ENCODE data around the gene LMBR1L. TPM values are rescaled to one million over a fixed set of nuclear protein-coding genes. Genes with fewer than 3 reads are reported as not detected.
"Not testable (repeated sequence)": the region's sequence is repeated elsewhere in the genome, so short reads cannot be mapped to it uniquely, and the experiment has no call there.

LMBR1L gene
- total and polyA plus RNA-seq, 10 of the 15 experiments (the other 5 are each of a cell fraction or from before 2014, with no cell fraction given), result 2.1 to 42.6 (median 20.0) TPM

- TF ChIP-seq NFIC (IDR thresholded peaks at IDR 0.05; ENCODE audit: low read depth, low read length) (no peak), BMI1 (IDR thresholded peaks at IDR 0.05; ENCODE audit: borderline replicate concordance) (no peak), WRNIP1 (IDR thresholded peaks at IDR 0.05; ENCODE audit: borderline replicate concordance, low read depth, low read length) (no peak), ZNF217 (IDR thresholded peaks at IDR 0.05) (no peak)
Measured at GRCh38 chr12:49066120-49066519, 44.5 kb downstream of the LMBR1L start (continued).

- no peaks in the 10 kb centered on the region for H3K36me3 ChIP-seq (ENCODE audit: control insufficient read depth in 2 of 2, insufficient read depth in 2 of 2, low read length in 1 of 2)
- intact Hi-C loops (cut with micrococcal nuclease; ENCODE audit: unreplicated experiment) (loop anchor here (1.0 to 5.0 kb wide), 4 partner anchors 24 to 171 kb away; partner anchors contain the start of gene LMBR1L), in situ Hi-C loops (cut with MboI) (loop anchor here (10.0 kb wide), 1 partner anchor 170 kb away; no protein-coding TSS in a partner anchor)
- FAIRE-seq (no peak), ATAC-seq (no peak), DNase-seq (ENCODE audit: low read depth, low spot score) (no peak)
- no peak overlapping the region for H3K4me3 ChIP-seq
- no peaks in the 10 kb centered on the region for H3K27me3 ChIP-seq (replicated peaks in 1 of 2; ENCODE audit: control insufficient read depth in 2 of 2, insufficient read depth in 2 of 2, low read length in 1 of 2)
- ChIA-PET RAD21 (ENCODE audit: unreplicated experiment) (interaction anchor here (0.6 to 4.3 kb wide), 10 partner anchors 8 to 172 kb away, joined by 3 to 66 read pairs (median 8); partner anchors contain the start of genes DHH and TUBA1B), SMC1A (ENCODE audit: uncharacterized antibody, unreplicated experiment) (interaction anchor here (0.8 to 6.7 kb wide), 16 partner anchors 8 to 171 kb away, joined by 3 to 82 read pairs (median 5); partner anchors contain the start of genes DHH, LMBR1L, TUBA1A and TUBA1B), CTCF (interaction anchor here (0.6 to 12.5 kb wide), 35 partner anchors 9 to 202 kb away, joined by 3 to 254 read pairs (median 7); partner anchors contain the start of genes DHH, LMBR1L and TUBA1B), POLR2A (interaction anchor here (0.8 to 1.3 kb wide), 5 partner anchors 23 to 171 kb away, joined by 3 to 7 read pairs (median 4); partner anchors contain the start of gene TUBA1B)
- BruUV-seq (replicated peaks), result no TSS peak
- H3K79me2 ChIP-seq (ENCODE audit: control insufficient read depth, insufficient read depth, low read length), result peaks cover 25% of the 10 kb centered on the region
- H3K4me2 ChIP-seq (ENCODE audit: control insufficient read depth, insufficient read depth), result no peak overlapping the region
- no peak overlapping the region for H3K9ac ChIP-seq (ENCODE audit: control insufficient read depth, insufficient read depth, low read length)
- H3K4me1 ChIP-seq (ENCODE audit: control insufficient read depth, insufficient read depth, low read length), result peaks cover 4% of the 10 kb centered on the region; the same call in 1 of the 2 replicates
- no peaks in the 10 kb centered on the region for H3K9me3 ChIP-seq (replicated peaks; ENCODE audit: control insufficient read depth, insufficient read depth, low read length)
- H2AFZ ChIP-seq (ENCODE audit: control insufficient read depth, low read depth, low read length), result no peak overlapping the region
- no peaks in the 10 kb centered on the region for H4K20me1 ChIP-seq (ENCODE audit: control insufficient read depth, insufficient read depth)
- H3K27ac ChIP-seq (ENCODE audit: control insufficient read depth, insufficient read depth), result no peak overlapping the region
- no peak for TF ChIP-seq CBX5 (IDR thresholded peaks at IDR 0.05; ENCODE audit: low read depth)
- no peak for TF ChIP-seq USF1 (IDR thresholded peaks at IDR 0.05; ENCODE audit: borderline replicate concordance, extremely low read length, insufficient read depth, low read depth, low read length)
- no peak for TF ChIP-seq RCOR1 (conservative IDR thresholded peaks at IDR 0.05; ENCODE audit: low read depth, low read length)
- TF ChIP-seq ZNF384 (IDR thresholded peaks at IDR 0.05; ENCODE audit: borderline replicate concordance, low read depth, low read length), result no peak
- TF ChIP-seq NR2C2 (IDR thresholded peaks at IDR 0.05; ENCODE audit: borderline replicate concordance, control insufficient read depth, insufficient read length, low read depth), result no peak
- TF ChIP-seq ZZZ3 (IDR thresholded peaks at IDR 0.05; ENCODE audit: control insufficient read depth, insufficient read length, low read depth), result no peak
- no peak for TF ChIP-seq TCF3 (IDR thresholded peaks at IDR 0.05; ENCODE audit: borderline replicate concordance, insufficient read depth, low read depth, low read length)
- WGBS (ENCODE audit: insufficient coverage, insufficient replicate concordance, low lambda C conversion rate, missing lambda C conversion rate), result 80% methylated on average over 5 of the region's 5 CpGs
Measured at GRCh38 chr12:49064767-49065152, 45.9 kb downstream of the LMBR1L start.

- in situ Hi-C loops (cut with MboI), result loop anchor here (10.0 kb wide), 1 partner anchor 173 kb away; no protein-coding TSS in a partner anchor
- DNase-seq (ENCODE audit: low read depth, low spot score), result not testable (repeated sequence)
Measured at GRCh38 chr12:49061916-49062315, 48.7 kb downstream of the LMBR1L start.

More at GRCh38 chr12:49061916-49062315, 48.7 kb downstream of the LMBR1L start:
- ATAC-seq; FAIRE-seq; H3K4me1 ChIP-seq (ENCODE audit: control insufficient read depth, insufficient read depth, low read length); BruUV-seq (replicated peaks); SMC1A ChIA-PET (ENCODE audit: uncharacterized antibody, unreplicated experiment); RAD21 ChIA-PET (ENCODE audit: unreplicated experiment); H2AFZ ChIP-seq (ENCODE audit: control insufficient read depth, low read depth, low read length); H3K4me2 ChIP-seq (ENCODE audit: control insufficient read depth, insufficient read depth); H3K9ac ChIP-seq (ENCODE audit: control insufficient read depth, insufficient read depth, low read length); H3K27ac ChIP-seq (ENCODE audit: control insufficient read depth, insufficient read depth); H3K36me3 ChIP-seq (ENCODE audit: control insufficient read depth in 2 of 2, insufficient read depth in 2 of 2, low read length in 1 of 2); H3K4me3 ChIP-seq; H3K27me3 ChIP-seq (replicated peaks in 1 of 2; ENCODE audit: control insufficient read depth in 2 of 2, insufficient read depth in 2 of 2, low read length in 1 of 2); H4K20me1 ChIP-seq (ENCODE audit: control insufficient read depth, insufficient read depth); POLR2A ChIA-PET; H3K9me3 ChIP-seq (replicated peaks; ENCODE audit: control insufficient read depth, insufficient read depth, low read length): not testable (repeated sequence)
- CTCF ChIA-PET, result interaction anchor here (1.1 to 12.5 kb wide), 5 partner anchors 12 to 66 kb away, joined by 4 to 254 read pairs (median 50); partner anchors contain the start of gene DHH
- H3K79me2 ChIP-seq (ENCODE audit: control insufficient read depth, insufficient read depth, low read length), result peaks cover 45% of the 10 kb centered on the region
- 99% methylated on average over 17 of the region's 17 CpGs for whole genome bisulfite sequencing (ENCODE audit: insufficient coverage, insufficient replicate concordance, low lambda C conversion rate, missing lambda C conversion rate)
- intact Hi-C loops (cut with micrococcal nuclease; ENCODE audit: unreplicated experiment), result loop anchor here (5.0 kb wide), 1 partner anchor 50 kb away; the partner anchor contains the start of gene LMBR1L

Measured in GM12878 (cell line).